GM23338 (cell line): ENCODE results near the gene MTAP. TPM values are rescaled to one million over a fixed set of nuclear protein-coding genes. Genes with fewer than 3 reads are reported as not detected.

Source experiments
- ATAC-seq: fragments of 200-7000 bp; cut with Tn5 transposase; 3 replicates; pipeline ENCODE4 v1.9.1; 2020
- DNase-seq: peaks from one replicate; pipeline ENCODE4 v3.0.0-alpha.2; 2015; ENCODE audit warnings: low spot score
- H2AFZ ChIP-seq: fragments of 200-600 bp; sonication (generic); 2 replicates; pipeline ENCODE4 v1.8.0; 2016; ENCODE audit warnings: antibody characterized with exemption, mild to moderate bottlenecking, moderate library complexity
- H3F3A ChIP-seq: fragments of 200-600 bp; sonication (generic); replicated peaks from 2 replicates; pipeline ENCODE4 v1.8.0; 2017; ENCODE audit warnings: antibody characterized with exemption, mixed run types, low read depth
- H3K27ac ChIP-seq: fragments of 200-600 bp; sonication (generic); 2 replicates; pipeline ENCODE4 v1.6.1; 2016; ENCODE audit warnings: low read depth
- H3K27me3 ChIP-seq: fragments of 200-600 bp; sonication (generic); 2 replicates; pipeline ENCODE4 v1.8.0; 2016; ENCODE audit warnings: mild to moderate bottlenecking, mixed run types, moderate library complexity; ENCODE audit not compliant: insufficient read depth
- H3K36me3 ChIP-seq: fragments of 200-600 bp; sonication (generic); 2 replicates; pipeline ENCODE4 v1.8.0; 2016; ENCODE audit warnings: mild to moderate bottlenecking; ENCODE audit not compliant: insufficient read depth
- H3K4me1 ChIP-seq: fragments of 200-600 bp; sonication (generic); 2 replicates; pipeline ENCODE4 v1.8.0; 2016; ENCODE audit warnings: mild to moderate bottlenecking, moderate library complexity; ENCODE audit not compliant: insufficient read depth
- H3K4me2 ChIP-seq: fragments of 200-600 bp; sonication (generic); 2 replicates; pipeline ENCODE4 v1.7.1; 2017; ENCODE audit warnings: mixed run types
- H3K4me3 ChIP-seq: fragments of 200-600 bp; sonication (generic); 2 replicates; pipeline ENCODE4 v1.6.1; 2016; ENCODE audit warnings: mixed run types
- H3K79me2 ChIP-seq: fragments of 200-600 bp; sonication (generic); replicated peaks from 2 replicates; pipeline ENCODE4 v1.8.0; 2017; ENCODE audit warnings: mild to moderate bottlenecking; ENCODE audit not compliant: insufficient read depth
- H3K9me2 ChIP-seq: fragments of 200-600 bp; sonication (generic); 2 replicates; pipeline ENCODE4 v1.8.0; 2017; ENCODE audit not compliant: insufficient read depth
- H4K20me1 ChIP-seq: fragments of 200-600 bp; sonication (generic); replicated peaks from 2 replicates; pipeline ENCODE4 v1.8.0; 2017; ENCODE audit warnings: mild to moderate bottlenecking; ENCODE audit not compliant: insufficient read depth
- H3K27ac Mint-ChIP-seq: 2 replicates; pipeline ENCODE4 v1.8.0; 2020; ENCODE audit warnings: inconsistent platforms, mild to moderate bottlenecking, moderate library complexity, mixed read lengths
- H3K27me3 Mint-ChIP-seq: 3 replicates; pipeline ENCODE4 v1.8.0; 2022; ENCODE audit warnings: low read depth, mild to moderate bottlenecking, moderate library complexity, mixed read lengths, inconsistent platforms; ENCODE audit not compliant: insufficient read depth, poor library complexity
- H3K36me3 Mint-ChIP-seq: 3 replicates; pipeline ENCODE4 v1.8.0; 2021; ENCODE audit warnings: low read depth, mild to moderate bottlenecking, inconsistent platforms, moderate library complexity, mixed read lengths
- H3K4me1 Mint-ChIP-seq: 3 replicates; pipeline ENCODE4 v1.8.0; 2020; ENCODE audit warnings: mild to moderate bottlenecking, inconsistent platforms, mixed read lengths
- H3K4me3 Mint-ChIP-seq: 3 replicates; pipeline ENCODE4 v1.8.0; 2021; ENCODE audit warnings: moderate library complexity, mild to moderate bottlenecking, inconsistent platforms, mixed read lengths
- H3K9me3 Mint-ChIP-seq: 3 replicates; pipeline ENCODE4 v1.8.0; 2020; ENCODE audit warnings: moderate library complexity, mild to moderate bottlenecking, inconsistent platforms, mixed read lengths
- CTCF ChIP-seq, 2 experiments: fragments of 200-600 bp in 1 of 2; sonication (generic) in 1 of 2; conservative IDR thresholded peaks; 2 replicates each; pipeline versions ENCODE4 v1.5.1 to v1.6.1; 2016 to 2017; ENCODE audit warnings: antibody characterized with exemption in 2 of 2, low read depth in 2 of 2, mild to moderate bottlenecking in 2 of 2, moderate library complexity in 1 of 2
- EZH2 ChIP-seq: fragments of 200-600 bp; sonication (generic); IDR thresholded peaks from one replicate; pipeline ENCODE4 v1.8.0; 2017; ENCODE audit warnings: antibody characterized with exemption, mild to moderate bottlenecking, low read depth; ENCODE audit not compliant: unreplicated experiment
- EZH2phosphoT487 ChIP-seq: fragments of 200-600 bp; sonication (generic); IDR thresholded peaks from one replicate; pipeline ENCODE4 v1.8.1; 2018; ENCODE audit warnings: antibody characterized with exemption; ENCODE audit not compliant: unreplicated experiment
- POLR2AphosphoS5 ChIP-seq: IDR thresholded peaks from 2 replicates; pipeline ENCODE4 v1.6.1; 2016; ENCODE audit warnings: antibody characterized with exemption, low read depth
- STAT1 ChIP-seq: IDR thresholded peaks from one replicate; pipeline ENCODE4 v1.6.1; 2016; ENCODE audit warnings: antibody characterized with exemption; ENCODE audit not compliant: unreplicated experiment
- ZNF114 ChIP-seq: fragments of 250-450 bp; sonication (Bioruptor Pico); IDR thresholded peaks from 2 replicates; pipeline ENCODE4 v1.5.0; 2020; ENCODE audit warnings: mild to moderate bottlenecking, moderate library complexity
- ZNF331 ChIP-seq: fragments of 250-450 bp; sonication (Bioruptor Pico); IDR thresholded peaks from 2 replicates; pipeline ENCODE4 v1.5.0; 2020; ENCODE audit warnings: low read depth, mild to moderate bottlenecking, moderate library complexity
- polyA plus RNA-seq: library from polyadenylated mRNA; unstranded; fragments of >200 nt; fragmentation: Nextera tagmentation; extraction: Ambion mirVana; gene quantifications from 2 replicates; pipeline ENCODE4 v1.2.1, GENCODE V29; 2016
- total RNA-seq: library from RNA; depleted of rRNA; stranded (reverse); fragments of >200 nt; shearing (Covaris generic); gene quantifications from 2 replicates; pipeline ENCODE4 v1.2.3, GENCODE V29; 2014
- TF ChIP-seq, protein P1 (sequence below): IDR thresholded peaks from 2 replicates; pipeline ENCODE4 v1.6.1; 2016; ENCODE audit warnings: antibody characterized with exemption

The MTAP gene
- total and polyA plus RNA-seq, 2 experiments from 2014 or later = 61.8 to 70.0 TPM

- Mint-ChIP-seq H3K27me3 (peaks cover 99% of the 10 kb centered on the region), H3K36me3 (no peaks in the 10 kb centered on the region; the same call in 2 of the 3 replicates), H3K4me1 (peaks cover 41% of the 10 kb centered on the region), H3K4me3 (no peak overlapping the region), H3K27ac (no peak overlapping the region), H3K9me3 (peaks cover 3% of the 10 kb centered on the region; the same call in 2 of the 3 replicates)
- Histone ChIP-seq H3K79me2 (no peaks in the 10 kb centered on the region), H3K9me2 (no peaks in the 10 kb centered on the region), H3K4me2 (no peak overlapping the region), H3K27ac (no peak overlapping the region), H2AFZ (no peak overlapping the region), H3K27me3 (peaks cover 100% of the 10 kb centered on the region), H3K4me1 (peaks cover 44% of the 10 kb centered on the region), H4K20me1 (peaks cover 32% of the 10 kb centered on the region), H3K36me3 (no peaks in the 10 kb centered on the region; the same call in 1 of the 2 replicates), H3F3A (peaks cover 51% of the 10 kb centered on the region), H3K4me3 (no peak overlapping the region)
- no peak for TF ChIP-seq ZNF331 (CRISPR knock-in tag)
- peak; percentile 25 for TF ChIP-seq EZH2
- DNase-seq (no peak), ATAC-seq (no peak)
Observed at GRCh38 chr9:21972361-21972760, 169.9 kb downstream of the MTAP start.

DNA sequence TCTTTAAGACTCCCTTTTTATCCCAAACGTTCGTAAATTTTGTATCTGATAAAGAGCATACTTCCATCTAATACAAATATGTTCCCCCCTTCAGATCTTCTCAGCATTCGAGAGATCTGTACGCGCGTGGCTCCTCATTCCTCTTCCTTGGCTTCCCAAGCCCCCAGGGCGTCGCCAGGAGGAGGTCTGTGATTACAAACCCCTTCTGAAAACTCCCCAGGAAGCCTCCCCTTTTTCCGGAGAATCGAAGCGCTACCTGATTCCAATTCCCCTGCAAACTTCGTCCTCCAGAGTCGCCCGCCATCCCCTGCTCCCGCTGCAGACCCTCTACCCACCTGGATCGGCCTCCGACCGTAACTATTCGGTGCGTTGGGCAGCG, 171.9 kb downstream of the MTAP start:
- Mint-ChIP-seq H3K27ac (no peak overlapping the region), H3K36me3 (no peaks in the 10 kb centered on the region; the same call in 2 of the 3 replicates), H3K4me1 (peaks cover 26% of the 10 kb centered on the region), H3K9me3 (peaks cover 3% of the 10 kb centered on the region; the same call in 1 of the 3 replicates), H3K27me3 (peaks cover 98% of the 10 kb centered on the region), H3K4me3 (peak overlapping the region; percentile 75)
- H3K79me2 ChIP-seq = no peaks in the 10 kb centered on the region
- no peak overlapping the region for H3K27ac ChIP-seq
- no peak for ATAC-seq
- peak overlapping the region; percentile 60 for H3K4me3 ChIP-seq
- no peaks in the 10 kb centered on the region for H3K36me3 ChIP-seq
- H3K4me1 ChIP-seq = peaks cover 26% of the 10 kb centered on the region
- peaks cover 34% of the 10 kb centered on the region for H3F3A ChIP-seq
- TF ChIP-seq EZH2 (peak; percentile 77), CTCF (conservative IDR thresholded peaks at IDR 0.05; ENCODE audit: low read depth in 2 of 2) (no peak)
- no peaks in the 10 kb centered on the region for H3K9me2 ChIP-seq
- H4K20me1 ChIP-seq = peaks cover 25% of the 10 kb centered on the region
- DNase-seq = no peak
- H3K27me3 ChIP-seq = peaks cover 100% of the 10 kb centered on the region
- H3K4me2 ChIP-seq = peak overlapping the region; percentile 88
- peak overlapping the region; percentile 87 for H2AFZ ChIP-seq

DNA sequence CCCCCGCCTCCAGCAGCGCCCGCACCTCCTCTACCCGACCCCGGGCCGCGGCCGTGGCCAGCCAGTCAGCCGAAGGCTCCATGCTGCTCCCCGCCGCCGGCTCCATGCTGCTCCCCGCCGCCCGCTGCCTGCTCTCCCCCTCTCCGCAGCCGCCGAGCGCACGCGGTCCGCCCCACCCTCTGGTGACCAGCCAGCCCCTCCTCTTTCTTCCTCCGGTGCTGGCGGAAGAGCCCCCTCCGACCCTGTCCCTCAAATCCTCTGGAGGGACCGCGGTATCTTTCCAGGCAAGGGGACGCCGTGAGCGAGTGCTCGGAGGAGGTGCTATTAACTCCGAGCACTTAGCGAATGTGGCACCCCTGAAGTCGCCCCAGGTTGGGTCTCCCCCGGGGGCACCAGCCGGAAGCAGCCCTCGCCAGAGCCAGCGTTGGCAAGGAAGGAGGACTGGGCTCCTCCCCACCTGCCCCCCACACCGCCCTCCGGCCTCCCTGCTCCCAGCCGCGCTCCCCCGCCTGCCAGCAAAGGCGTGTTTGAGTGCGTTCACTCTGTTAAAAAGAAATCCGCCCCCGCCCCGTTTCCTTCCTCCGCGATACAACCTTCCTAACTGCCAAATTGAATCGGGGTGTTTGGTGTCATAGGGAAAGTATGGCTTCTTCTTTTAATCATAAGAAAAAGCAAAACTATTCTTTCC, 172.4 kb downstream of the MTAP start:
- H3K9me3 Mint-ChIP-seq = peaks cover 3% of the 10 kb centered on the region; the same call in 1 of the 3 replicates
- Histone ChIP-seq H3K9me2 (no peaks in the 10 kb centered on the region), H3K4me2 (peak overlapping the region; percentile 88), H3K36me3 (no peaks in the 10 kb centered on the region), H3K27ac (no peak overlapping the region), H3K79me2 (no peaks in the 10 kb centered on the region), H2AFZ (peak overlapping the region; percentile 87), H3K4me1 (peaks cover 22% of the 10 kb centered on the region), H3K27me3 (peaks cover 100% of the 10 kb centered on the region), H3K4me3 (peak overlapping the region; percentile 60), H4K20me1 (peaks cover 25% of the 10 kb centered on the region), H3F3A (peaks cover 32% of the 10 kb centered on the region)
- ATAC-seq (peak; percentile 79), DNase-seq (peak; percentile 93)
- TF ChIP-seq STAT1 = no peak
- peak; percentile 30 for TF ChIP-seq EZH2phosphoT487
- TF ChIP-seq ZNF114 (CRISPR knock-in tag) = no peak
- TF ChIP-seq, protein P1, sequence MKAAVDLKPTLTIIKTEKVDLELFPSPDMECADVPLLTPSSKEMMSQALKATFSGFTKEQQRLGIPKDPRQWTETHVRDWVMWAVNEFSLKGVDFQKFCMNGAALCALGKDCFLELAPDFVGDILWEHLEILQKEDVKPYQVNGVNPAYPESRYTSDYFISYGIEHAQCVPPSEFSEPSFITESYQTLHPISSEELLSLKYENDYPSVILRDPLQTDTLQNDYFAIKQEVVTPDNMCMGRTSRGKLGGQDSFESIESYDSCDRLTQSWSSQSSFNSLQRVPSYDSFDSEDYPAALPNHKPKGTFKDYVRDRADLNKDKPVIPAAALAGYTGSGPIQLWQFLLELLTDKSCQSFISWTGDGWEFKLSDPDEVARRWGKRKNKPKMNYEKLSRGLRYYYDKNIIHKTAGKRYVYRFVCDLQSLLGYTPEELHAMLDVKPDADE = 0 out of 2 replicates have a peak, but pooled peaks have one; percentile 18
- no peak for TF ChIP-seq ZNF331 (CRISPR knock-in tag)
- TF ChIP-seq POLR2AphosphoS5 = peak; percentile 44; the same call in 1 of the 2 replicates
- TF ChIP-seq CTCF (conservative IDR thresholded peaks at IDR 0.05; ENCODE audit: low read depth in 2 of 2) = no peak
- peaks cover 98% of the 10 kb centered on the region for H3K27me3 Mint-ChIP-seq
- H3K27ac Mint-ChIP-seq = no peak overlapping the region
- H3K4me3 Mint-ChIP-seq = peak overlapping the region; percentile 75
- peaks cover 22% of the 10 kb centered on the region for H3K4me1 Mint-ChIP-seq
- no peaks in the 10 kb centered on the region; the same call in 2 of the 3 replicates for H3K36me3 Mint-ChIP-seq
